GM12891 (cell line): ENCODE data around the gene IDH3B.
A peak's percentile ranks its signal among the peaks of the same experiment; 100 is the strongest.

Experiments used
- DNase-seq: peaks from one replicate; pipeline ENCODE4 v3.0.0; 2011; ENCODE audit warnings: low spot score; ENCODE audit not compliant: insufficient read length
- FAIRE-seq: peaks from 2 replicates; lab custom pipeline; 2011; peaks lifted over from hg19 to GRCh38; lab: Jason Lieb, UNC
- PAX5 ChIP-seq: IDR thresholded peaks from 2 replicates; pipeline ENCODE4 v1.6.1; 2011; ENCODE audit warnings: low read length, moderate library complexity, mild to moderate bottlenecking; ENCODE audit not compliant: insufficient read depth, severe bottlenecking
- POLR2A ChIP-seq: IDR thresholded peaks from 2 replicates; pipeline ENCODE4 v1.6.1; 2011; ENCODE audit warnings: low read depth, low read length, control low read depth
- POLR2AphosphoS5 ChIP-seq: IDR thresholded peaks from 2 replicates; pipeline ENCODE4 v1.6.1; 2011; ENCODE audit warnings: low read depth, low read length, control low read depth
- POU2F2 ChIP-seq: IDR thresholded peaks from 2 replicates; pipeline ENCODE4 v1.6.1; 2011; ENCODE audit warnings: low read depth, mild to moderate bottlenecking, control low read depth, low read length, moderate library complexity
- SPI1 ChIP-seq: IDR thresholded peaks from 2 replicates; pipeline ENCODE4 v1.6.1; 2011; ENCODE audit warnings: low read depth, low read length, control low read depth
- TAF1 ChIP-seq: IDR thresholded peaks from 2 replicates; pipeline ENCODE4 v1.6.1; 2011; ENCODE audit warnings: low read depth, low read length, control low read depth

IDH3B gene

DNA sequence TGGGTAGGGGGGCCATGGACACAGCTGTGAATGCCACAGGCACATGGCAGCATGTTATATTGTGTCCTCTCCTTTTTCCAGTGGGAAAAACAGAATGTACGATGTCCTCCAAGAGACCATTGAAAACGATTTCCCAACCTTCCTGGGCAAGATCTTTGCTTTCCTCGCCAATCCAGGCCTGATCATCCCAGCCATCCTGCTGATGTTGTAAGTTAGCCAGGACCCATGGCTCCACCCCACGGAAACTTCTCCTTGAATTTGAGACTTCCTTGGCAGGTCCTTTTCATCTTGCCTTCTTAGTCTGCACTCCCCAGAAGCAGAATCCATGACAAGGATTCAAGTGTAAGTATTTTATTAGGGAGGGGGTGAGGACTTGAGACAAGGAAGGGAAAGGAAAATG lies 39.8 kb downstream of the IDH3B start:
- no peak for FAIRE-seq
- DNase-seq: no peak
- TF ChIP-seq TAF1 (no peak), POLR2A (no peak), SPI1 (no peak), PAX5 (no peak), POU2F2 (no peak), POLR2AphosphoS5 (no peak)

DNA sequence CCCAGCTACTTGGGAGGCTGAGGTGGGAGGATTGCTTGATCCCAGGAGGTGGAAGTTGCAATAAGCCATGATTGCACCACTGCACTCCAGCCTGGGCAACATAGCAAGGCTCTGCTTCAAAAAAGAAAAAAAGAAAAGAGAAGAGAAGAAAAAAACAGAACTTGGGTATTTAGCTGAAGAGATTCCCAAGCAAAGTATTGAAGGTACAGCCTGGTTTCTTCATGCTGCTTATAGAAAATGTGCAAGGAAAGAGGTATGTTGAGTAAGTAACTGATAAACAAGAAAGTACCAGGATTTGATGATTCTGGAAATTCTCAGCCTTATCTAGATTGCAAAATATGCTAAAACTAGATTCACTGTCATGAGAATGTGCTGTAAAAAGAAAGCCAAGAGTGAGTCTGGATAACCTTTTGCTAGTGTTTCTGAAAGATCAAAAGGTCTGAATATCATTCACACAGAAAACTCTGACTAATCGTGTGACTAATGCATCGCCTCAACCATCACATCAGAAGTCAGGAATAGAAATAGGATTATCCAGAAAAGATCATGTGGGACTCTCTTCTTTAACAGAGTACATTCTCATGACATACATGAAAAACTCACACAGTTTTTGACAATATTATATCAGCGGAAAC lies 43.9 kb downstream of the IDH3B start:
- FAIRE-seq: no peak
- no peak for TF ChIP-seq SPI1
- no peak for TF ChIP-seq PAX5
- no peak for TF ChIP-seq POLR2AphosphoS5
- TF ChIP-seq POU2F2: no peak
- TF ChIP-seq POLR2A: no peak
- TF ChIP-seq TAF1: no peak
- DNase-seq: no peak

DNA sequence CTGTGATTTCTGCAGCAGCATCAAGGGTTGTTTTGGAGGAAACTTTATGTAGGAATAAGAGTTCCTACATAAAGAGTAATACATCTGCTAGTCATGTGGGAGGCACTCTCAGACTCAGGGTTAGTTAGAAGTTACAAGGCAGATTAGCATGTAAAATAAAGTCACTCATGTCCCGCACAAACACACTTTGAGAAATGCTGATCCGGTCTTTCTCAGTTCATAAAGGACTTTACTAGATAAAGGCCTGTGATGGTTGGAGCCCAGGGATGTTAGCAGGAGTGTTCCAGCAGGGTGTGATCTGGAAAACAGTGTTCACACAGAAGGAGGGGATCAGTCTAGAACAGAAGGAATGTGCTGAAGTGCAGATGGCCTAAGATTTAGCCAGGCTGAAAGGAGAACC lies 44.7 kb downstream of the IDH3B start:
- TF ChIP-seq POLR2AphosphoS5 (no peak), POLR2A (no peak), POU2F2 (no peak), PAX5 (no peak), TAF1 (no peak), SPI1 (no peak)
- DNase-seq: no peak
- no peak for FAIRE-seq

DNA sequence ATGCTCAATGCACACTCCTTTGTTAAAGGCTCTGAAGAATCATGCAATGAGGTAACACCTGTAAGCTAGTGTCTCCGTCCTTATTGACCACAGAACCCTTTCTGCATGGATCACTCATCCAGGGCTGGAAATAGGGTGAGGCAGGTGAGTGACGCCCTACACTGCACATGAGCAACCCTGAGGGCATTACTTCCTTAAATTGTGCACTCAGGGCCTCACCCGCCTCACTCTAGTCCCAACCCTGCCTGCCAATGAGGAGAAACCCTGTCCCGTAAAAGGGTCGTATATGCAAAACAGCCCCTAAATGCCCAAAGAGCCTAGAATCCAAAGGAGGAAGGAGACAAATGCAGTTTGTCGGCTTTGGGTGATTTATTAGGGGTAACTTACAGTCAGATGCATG lies 45.2 kb downstream of the IDH3B start:
- DNase-seq: no peak
- FAIRE-seq: no peak
- TF ChIP-seq POLR2A (no peak), PAX5 (no peak), TAF1 (no peak), POLR2AphosphoS5 (no peak), SPI1 (no peak), POU2F2 (no peak)

DNA sequence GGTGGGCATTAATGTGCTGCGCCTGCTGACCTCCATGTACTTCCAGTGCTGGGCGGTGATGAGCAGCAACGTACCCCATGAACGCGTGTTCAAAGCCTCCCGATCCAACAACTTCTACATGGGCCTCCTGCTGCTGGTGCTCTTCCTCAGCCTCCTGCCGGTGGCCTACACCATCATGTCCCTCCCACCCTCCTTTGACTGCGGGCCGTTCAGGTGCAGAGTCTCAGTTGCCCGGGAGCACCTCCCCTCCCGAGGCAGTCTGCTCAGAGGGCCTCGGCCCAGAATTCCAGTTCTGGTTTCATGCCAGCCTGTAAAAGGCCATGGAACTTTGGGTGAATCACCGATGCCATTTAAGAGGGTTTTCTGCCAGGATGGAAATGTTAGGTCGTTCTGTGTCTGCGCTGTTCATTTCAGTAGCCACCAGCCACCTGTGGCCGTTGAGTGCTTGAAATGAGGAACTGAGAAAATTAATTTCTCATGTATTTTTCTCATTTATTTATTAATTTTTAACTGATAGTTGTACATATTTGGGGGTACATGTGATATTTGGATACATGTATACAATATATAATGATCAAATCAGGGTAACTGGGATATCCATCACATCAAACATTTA lies 46.8 kb downstream of the IDH3B start:
- FAIRE-seq (peak; percentile 72), DNase-seq (peak; percentile 19)
- TF ChIP-seq SPI1: peak; percentile 93
- no peak for TF ChIP-seq TAF1

DNA sequence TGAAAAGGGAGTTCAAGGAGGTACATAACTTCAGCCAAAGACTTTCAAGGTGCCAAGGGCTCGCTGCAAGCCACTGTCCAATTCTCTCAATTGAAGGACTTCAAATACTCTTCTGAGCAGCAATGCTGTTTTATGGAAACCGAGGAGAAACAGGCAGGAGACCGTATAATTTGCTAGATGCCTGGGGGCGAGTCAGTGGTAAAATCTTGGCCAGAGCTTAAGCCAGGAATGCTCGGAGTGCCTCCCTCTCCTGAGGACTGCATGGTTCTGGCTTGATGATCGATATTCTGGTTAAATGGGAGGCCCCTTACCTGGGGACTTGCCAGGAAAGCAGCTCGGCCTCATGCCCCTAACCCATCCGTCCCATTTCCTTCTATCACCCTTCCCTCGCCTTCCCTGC lies 47.4 kb downstream of the IDH3B start:
- DNase-seq (no peak), FAIRE-seq (no peak)
- no peak for TF ChIP-seq POLR2AphosphoS5

DNA sequence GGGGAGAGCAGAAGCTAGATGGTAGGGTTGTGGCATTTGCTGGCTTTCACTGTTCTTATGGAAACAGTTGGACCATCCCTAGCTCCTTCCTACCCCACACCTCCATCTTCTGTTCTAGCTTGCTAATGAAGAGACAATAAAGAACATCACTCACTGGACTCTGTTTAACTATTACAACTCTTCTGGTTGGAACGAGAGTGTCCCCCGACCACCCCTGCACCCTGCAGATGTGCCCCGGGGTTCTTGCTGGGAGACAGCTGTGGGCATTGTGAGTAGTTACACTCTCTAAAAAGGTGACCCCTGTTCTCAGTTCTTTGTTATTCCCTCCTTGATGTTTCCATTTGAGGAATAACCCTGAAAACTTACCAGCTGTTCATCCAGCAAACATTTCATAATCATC lies 51.9 kb downstream of the IDH3B start:
- DNase-seq: no peak
- TF ChIP-seq PAX5 (no peak), TAF1 (no peak), POLR2A (no peak), POU2F2 (no peak), POLR2AphosphoS5 (no peak)
- no peak for FAIRE-seq

DNA sequence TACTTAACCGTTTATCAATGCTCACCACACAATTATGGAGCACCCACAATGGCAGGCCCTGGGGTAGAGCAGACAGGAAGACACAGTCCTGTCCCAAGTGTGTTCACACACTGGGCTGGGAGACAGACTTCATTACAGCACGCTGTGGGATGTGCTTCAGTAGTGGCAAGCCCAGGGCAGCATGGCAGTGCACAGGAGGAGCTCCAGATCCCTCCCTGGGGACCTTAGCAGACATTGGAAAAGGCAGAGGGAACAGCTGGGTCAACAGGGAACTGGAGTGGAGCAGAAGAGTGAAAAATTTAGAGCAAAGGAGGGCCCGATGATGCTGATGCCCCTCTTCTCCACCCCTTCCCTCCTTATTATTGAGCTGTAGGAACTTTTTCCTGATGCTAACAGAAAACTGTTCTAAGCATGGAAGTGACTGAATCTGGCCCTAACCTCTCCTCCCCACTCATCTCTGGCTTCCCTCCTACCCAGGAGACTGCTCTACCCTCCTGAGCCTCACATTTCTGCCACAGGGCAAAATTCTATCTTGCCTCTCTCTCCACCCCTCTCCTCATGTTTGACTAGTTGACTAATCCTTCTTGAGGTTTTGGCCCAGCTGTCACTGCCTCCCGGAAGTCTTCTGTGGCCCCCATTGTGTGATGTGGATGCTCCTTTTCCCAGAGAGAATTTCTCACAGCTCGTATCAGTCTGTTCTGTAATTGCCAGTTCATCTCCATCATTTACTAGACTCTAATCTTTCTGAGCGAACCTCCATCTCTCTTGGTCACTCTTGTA lies 52.9 kb downstream of the IDH3B start:
- TF ChIP-seq PAX5 (no peak), POLR2AphosphoS5 (no peak), TAF1 (no peak), POU2F2 (no peak), SPI1 (no peak), POLR2A (no peak)
- FAIRE-seq: no peak
- DNase-seq: no peak

DNA sequence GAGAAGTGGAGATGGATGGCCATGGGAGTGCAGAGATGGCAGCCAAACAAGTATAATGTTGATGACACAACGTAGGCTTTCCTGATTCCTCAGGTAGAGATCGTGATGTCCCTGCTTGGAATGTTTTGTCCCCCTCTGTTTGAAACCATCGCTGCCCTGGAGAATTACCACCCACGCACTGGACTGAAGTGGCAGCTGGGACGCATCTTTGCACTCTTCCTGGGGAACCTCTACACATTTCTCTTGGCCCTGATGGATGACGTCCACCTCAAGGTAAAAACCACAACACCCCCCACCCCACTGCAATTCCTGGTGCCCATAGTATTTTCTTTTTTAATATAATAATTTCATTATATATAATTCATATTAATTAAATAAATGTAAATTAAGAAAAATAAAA lies 53.7 kb downstream of the IDH3B start:
- FAIRE-seq (no peak), DNase-seq (no peak)

More for the DNA sequence above, 53.7 kb downstream of the IDH3B start:
- TF ChIP-seq SPI1 (no peak), POU2F2 (no peak), POLR2A (no peak), TAF1 (no peak), PAX5 (no peak), POLR2AphosphoS5 (no peak)
